ENCODE data around the gene LMAN1.

LMAN1 gene

GRCh38 chr18:59358712-59359575 is at the start of gene LMAN1:
Gene LMAN1, minus strand, starts transcription at chr18:59359265. Its CDS starts 21 bp downstream, at chr18:59359244.
- DNase-seq (ENCODE audit: low spot score), result peak; percentile 93

GRCh38 chr18:59402432-59403090 is 43.5 kb upstream of the LMAN1 start:
- peak; percentile 81 for DNase-seq (ENCODE audit: low spot score)

GRCh38 chr18:59400407-59400806 is 41.3 kb upstream of the LMAN1 start:
- peak; percentile 70 for DNase-seq (ENCODE audit: low spot score)

- DNase-seq (ENCODE audit: low spot score), result no peak
Observed at GRCh38 chr18:59395226-59396175, 36.4 kb upstream of the LMAN1 start.

- no peak for DNase-seq (ENCODE audit: low spot score)
Observed at GRCh38 chr18:59393381-59393780, 34.3 kb upstream of the LMAN1 start.

GRCh38 chr18:59388817-59389216 is 29.8 kb upstream of the LMAN1 start:
- DNase-seq (ENCODE audit: low spot score), result no peak

GRCh38 chr18:59387687-59388565 is 28.9 kb upstream of the LMAN1 start:
- no peak for DNase-seq (ENCODE audit: low spot score)

- DNase-seq (ENCODE audit: low spot score), result no peak
Observed at GRCh38 chr18:59386909-59387686, 28.0 kb upstream of the LMAN1 start.

- no peak for DNase-seq (ENCODE audit: low spot score)
Observed at GRCh38 chr18:59385191-59385590, 26.1 kb upstream of the LMAN1 start.

- DNase-seq (ENCODE audit: low spot score), result no peak
Observed at GRCh38 chr18:59383851-59384250, 24.8 kb upstream of the LMAN1 start.

- DNase-seq (ENCODE audit: low spot score), result no peak
Observed at GRCh38 chr18:59382383-59382782, 23.3 kb upstream of the LMAN1 start.

GRCh38 chr18:59381949-59382348 is 22.9 kb upstream of the LMAN1 start:
- DNase-seq (ENCODE audit: low spot score), result no peak

GRCh38 chr18:59380706-59381105 is 21.6 kb upstream of the LMAN1 start:
- no peak for DNase-seq (ENCODE audit: low spot score)

- DNase-seq (ENCODE audit: low spot score), result no peak
Observed at GRCh38 chr18:59379772-59380522, 20.9 kb upstream of the LMAN1 start.

GRCh38 chr18:59377613-59378337 is 18.7 kb upstream of the LMAN1 start:
- no peak for DNase-seq (ENCODE audit: low spot score)

- no peak for DNase-seq (ENCODE audit: low spot score)
Observed at GRCh38 chr18:59376351-59376935, 17.4 kb upstream of the LMAN1 start.

- no peak for DNase-seq (ENCODE audit: low spot score)
Observed at GRCh38 chr18:59374128-59374527, 15.1 kb upstream of the LMAN1 start.

GRCh38 chr18:59372975-59373374 is 13.9 kb upstream of the LMAN1 start:
- DNase-seq (ENCODE audit: low spot score), result no peak

- no peak for DNase-seq (ENCODE audit: low spot score)
Observed at GRCh38 chr18:59360381-59360780, 1.3 kb upstream of the LMAN1 start.

Measured in COLO829 (cell line).